Neural cell (in vitro differentiated cells): Measurements from ENCODE around the gene RGS3. TPM values are rescaled to one million over a fixed set of nuclear protein-coding genes. Genes with fewer than 3 reads are reported as not detected.

Experiments used
- H2AFZ ChIP-seq: fragments of 200-600, 300-800 bp; sonication (generic), shearing (Covaris generic); 2 replicates; pipeline ENCODE4 v1.6.0; 2014; ENCODE audit warnings: low read depth, mild to moderate bottlenecking, antibody characterized with exemption, low read length, moderate library complexity
- H3F3A ChIP-seq: fragments of 200-600 bp; shearing (Covaris generic); 2 replicates; pipeline ENCODE4 v1.6.1; 2016; ENCODE audit warnings: mild to moderate bottlenecking, moderate library complexity, mixed read lengths, antibody characterized with exemption, low read length; ENCODE audit not compliant: insufficient read depth, poor library complexity, severe bottlenecking
- H3K27ac ChIP-seq: fragments of 200-600, 300-800 bp; sonication (generic), shearing (Covaris generic); 2 replicates; pipeline ENCODE4 v1.5.1; 2014; ENCODE audit warnings: mild to moderate bottlenecking, low read length, moderate library complexity
- H3K27me3 ChIP-seq: fragments of 300-800, 200-600 bp; sonication (generic), shearing (Covaris generic); 2 replicates; pipeline ENCODE4 v1.6.0; 2014; ENCODE audit warnings: mild to moderate bottlenecking, low read depth, low read length, moderate library complexity; ENCODE audit not compliant: insufficient read depth
- H3K36me3 ChIP-seq: fragments of 300-800, 200-600 bp; sonication (generic), shearing (Covaris generic); 2 replicates; pipeline ENCODE4 v1.5.1; 2014; ENCODE audit warnings: mild to moderate bottlenecking, antibody characterized with exemption, low read length, moderate library complexity; ENCODE audit not compliant: insufficient read depth
- H3K4me2 ChIP-seq: fragments of 300-800, 200-600 bp; sonication (generic), shearing (Covaris generic); 2 replicates; pipeline ENCODE4 v1.6.0; 2014; ENCODE audit warnings: mild to moderate bottlenecking, low read length
- H3K4me3 ChIP-seq: fragments of 300-800, 200-600 bp; sonication (generic), shearing (Covaris generic); 2 replicates; pipeline ENCODE4 v1.5.1; 2014; ENCODE audit warnings: mild to moderate bottlenecking, low read length, moderate library complexity
- H3K79me2 ChIP-seq: fragments of 200-600 bp; shearing (Covaris generic); replicated peaks from 2 replicates; pipeline ENCODE4 v1.6.0; 2014; ENCODE audit warnings: mild to moderate bottlenecking, low read length, moderate library complexity; ENCODE audit not compliant: insufficient read depth
- H3K9ac ChIP-seq: fragments of 300-800, 200-600 bp; sonication (generic), shearing (Covaris generic); 2 replicates; pipeline ENCODE4 v1.6.1; 2016; ENCODE audit warnings: mild to moderate bottlenecking, low read length, mixed read lengths
- H3K9me2 ChIP-seq: fragments of 200-600 bp; shearing (Covaris generic); 2 replicates; pipeline ENCODE4 v1.6.1; 2016; ENCODE audit warnings: mild to moderate bottlenecking, low read length, mixed read lengths; ENCODE audit not compliant: insufficient read depth
- H3K9me3 ChIP-seq: fragments of 200-600, 300-800 bp; sonication (generic), shearing (Covaris generic); 2 replicates; pipeline ENCODE4 v1.6.1; 2016; ENCODE audit warnings: mild to moderate bottlenecking, mixed run types, low read length, moderate library complexity, mixed read lengths
- H4K20me1 ChIP-seq: fragments of 200-600 bp; shearing (Covaris generic); 2 replicates; pipeline ENCODE4 v1.6.1; 2016; ENCODE audit warnings: mild to moderate bottlenecking, mixed run types; ENCODE audit not compliant: insufficient read depth
- EP300 ChIP-seq: fragments of 450-650 bp; conservative IDR thresholded peaks from 2 replicates; pipeline ENCODE4 v1.6.1; 2014; ENCODE audit warnings: antibody characterized with exemption, mild to moderate bottlenecking, moderate library complexity; ENCODE audit not compliant: poor library complexity, severe bottlenecking
- EZH2 ChIP-seq: fragments of 200-600, 300-800 bp; shearing (Covaris generic), sonication (generic); IDR thresholded peaks from 2 replicates; pipeline ENCODE4 v1.6.1; 2014; ENCODE audit warnings: antibody characterized with exemption, low read length, borderline replicate concordance, mild to moderate bottlenecking; ENCODE audit not compliant: insufficient read depth, poor library complexity, severe bottlenecking
- MXI1 ChIP-seq: fragments of 450-650 bp; conservative IDR thresholded peaks from 2 replicates; pipeline ENCODE4 v1.6.1; 2014; ENCODE audit warnings: antibody characterized with exemption, mild to moderate bottlenecking; ENCODE audit not compliant: poor library complexity, severe bottlenecking
- POLR2AphosphoS5 ChIP-seq: IDR thresholded peaks from 2 replicates; pipeline ENCODE4 v1.6.1; 2012
- RAD21 ChIP-seq: fragments of 450-650 bp; conservative IDR thresholded peaks from 2 replicates; pipeline ENCODE4 v1.6.1; 2014; ENCODE audit warnings: antibody characterized with exemption, mild to moderate bottlenecking, moderate library complexity
- REST ChIP-seq: IDR thresholded peaks from 2 replicates; pipeline ENCODE4 v1.6.1; 2012; ENCODE audit warnings: borderline replicate concordance
- SMC3 ChIP-seq: fragments of 450-650 bp; conservative IDR thresholded peaks from 2 replicates; pipeline ENCODE4 v1.6.1; 2014; ENCODE audit warnings: antibody characterized with exemption, mild to moderate bottlenecking, moderate library complexity; ENCODE audit not compliant: poor library complexity
- TAF1 ChIP-seq: IDR thresholded peaks from 2 replicates; pipeline ENCODE4 v1.6.1; 2012; ENCODE audit warnings: low read depth
- polyA plus RNA-seq: library from polyadenylated mRNA; depleted of rRNA; stranded (reverse); fragments of >200 nt; gene quantifications from 2 replicates; pipeline ENCODE4 v1.2.3, GENCODE V29; 2014
- TF ChIP-seq, protein P1 (sequence below): fragments of 450-650 bp; IDR thresholded peaks from 2 replicates; pipeline ENCODE4 v1.5.1; 2014; ENCODE audit warnings: antibody characterized with exemption, mild to moderate bottlenecking, moderate library complexity; ENCODE audit not compliant: poor library complexity, severe bottlenecking

The RGS3 gene
- polyA plus RNA-seq, 1 donor from 2014 or later = 25.3 TPM

DNA sequence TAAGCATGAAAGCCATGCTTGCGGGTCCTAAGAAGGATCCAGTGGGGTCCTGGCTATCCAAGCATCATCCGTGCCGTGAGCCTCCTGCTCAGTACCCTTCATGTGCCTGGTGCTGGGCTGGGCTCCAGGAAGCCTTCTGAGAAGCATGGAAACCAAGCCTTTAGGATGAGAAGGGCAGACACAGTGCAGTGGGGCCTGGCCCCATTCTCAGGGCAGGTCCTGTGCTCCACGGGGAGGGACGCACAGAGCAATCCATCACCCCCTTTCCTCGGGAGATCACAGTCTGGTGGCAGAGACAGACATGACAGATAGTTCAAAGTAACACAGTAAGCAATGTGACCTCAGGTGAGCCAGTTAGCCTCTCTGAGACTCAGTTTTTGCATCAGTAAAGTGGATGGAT is 76.9 kb downstream of the RGS3 start:
- H3K27ac ChIP-seq = peak overlapping the region; percentile 70
- no peak for TF ChIP-seq REST
- no peak for TF ChIP-seq EZH2
- TF ChIP-seq MXI1 = no peak
- TF ChIP-seq RAD21 = no peak
- no peak for TF ChIP-seq EP300
- TF ChIP-seq, protein P1, sequence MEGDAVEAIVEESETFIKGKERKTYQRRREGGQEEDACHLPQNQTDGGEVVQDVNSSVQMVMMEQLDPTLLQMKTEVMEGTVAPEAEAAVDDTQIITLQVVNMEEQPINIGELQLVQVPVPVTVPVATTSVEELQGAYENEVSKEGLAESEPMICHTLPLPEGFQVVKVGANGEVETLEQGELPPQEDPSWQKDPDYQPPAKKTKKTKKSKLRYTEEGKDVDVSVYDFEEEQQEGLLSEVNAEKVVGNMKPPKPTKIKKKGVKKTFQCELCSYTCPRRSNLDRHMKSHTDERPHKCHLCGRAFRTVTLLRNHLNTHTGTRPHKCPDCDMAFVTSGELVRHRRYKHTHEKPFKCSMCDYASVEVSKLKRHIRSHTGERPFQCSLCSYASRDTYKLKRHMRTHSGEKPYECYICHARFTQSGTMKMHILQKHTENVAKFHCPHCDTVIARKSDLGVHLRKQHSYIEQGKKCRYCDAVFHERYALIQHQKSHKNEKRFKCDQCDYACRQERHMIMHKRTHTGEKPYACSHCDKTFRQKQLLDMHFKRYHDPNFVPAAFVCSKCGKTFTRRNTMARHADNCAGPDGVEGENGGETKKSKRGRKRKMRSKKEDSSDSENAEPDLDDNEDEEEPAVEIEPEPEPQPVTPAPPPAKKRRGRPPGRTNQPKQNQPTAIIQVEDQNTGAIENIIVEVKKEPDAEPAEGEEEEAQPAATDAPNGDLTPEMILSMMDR = no peak
- TF ChIP-seq POLR2AphosphoS5 = no peak
- no peak for TF ChIP-seq SMC3
- TF ChIP-seq TAF1 = no peak
- H3K4me2 ChIP-seq = no peak overlapping the region
- no peaks in the 10 kb centered on the region for H3K36me3 ChIP-seq
- peak overlapping the region; percentile 58 for H3K9ac ChIP-seq
- no peak overlapping the region for H3K4me3 ChIP-seq
- no peaks in the 10 kb centered on the region for H4K20me1 ChIP-seq
- no peaks in the 10 kb centered on the region for H3K27me3 ChIP-seq
- no peak overlapping the region for H2AFZ ChIP-seq
- no peaks in the 10 kb centered on the region for H3K9me3 ChIP-seq
- no peaks in the 10 kb centered on the region for H3K79me2 ChIP-seq
- H3K9me2 ChIP-seq = no peaks in the 10 kb centered on the region
- no peaks in the 10 kb centered on the region for H3F3A ChIP-seq

DNA sequence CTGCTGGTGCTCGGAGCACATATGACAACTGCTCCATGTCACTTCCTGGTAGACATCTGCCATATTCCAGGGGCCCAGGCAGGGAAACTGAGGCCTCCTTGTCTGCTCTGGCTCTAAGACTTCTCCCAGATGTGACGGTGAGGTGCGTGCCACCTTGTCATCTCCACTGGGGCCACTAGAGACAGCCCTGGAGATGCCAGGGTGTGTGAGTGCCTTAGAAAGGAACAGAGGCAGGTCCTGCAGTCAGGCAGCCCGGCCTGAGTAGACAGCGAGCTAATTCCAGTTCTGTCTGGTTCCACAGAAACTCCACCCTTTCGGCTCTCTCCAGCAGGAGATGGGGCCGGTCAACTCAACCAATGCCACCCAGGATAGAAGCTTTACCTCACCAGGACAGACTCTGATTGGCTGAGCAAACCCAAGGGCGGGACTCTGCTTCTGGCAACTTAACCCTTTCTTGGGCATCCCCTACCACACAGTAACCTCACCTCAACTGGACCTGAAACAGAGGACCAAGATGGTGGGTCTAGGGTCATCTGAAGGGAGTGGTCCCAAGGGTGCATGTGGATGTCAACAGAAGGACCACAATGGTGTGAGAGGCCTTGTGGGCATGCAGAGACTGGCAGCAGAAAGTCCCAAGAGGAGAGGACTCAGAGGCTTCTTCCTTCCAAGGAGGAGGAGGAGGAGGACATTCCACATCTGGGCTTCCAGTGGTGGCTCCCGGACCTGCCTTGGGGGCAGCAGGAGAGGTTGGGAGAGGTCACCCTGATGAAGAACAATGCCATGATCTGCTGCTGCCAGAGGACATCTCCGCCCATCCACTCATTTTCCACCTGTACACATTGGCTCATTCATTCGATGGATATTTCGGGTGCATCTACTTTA is 77.7 kb downstream of the RGS3 start:
- H3K9me3 ChIP-seq = no peaks in the 10 kb centered on the region
- H3K27me3 ChIP-seq = no peaks in the 10 kb centered on the region
- no peaks in the 10 kb centered on the region for H3F3A ChIP-seq
- no peaks in the 10 kb centered on the region for H4K20me1 ChIP-seq
- H3K4me3 ChIP-seq = no peak overlapping the region
- no peaks in the 10 kb centered on the region for H3K79me2 ChIP-seq
- H3K27ac ChIP-seq = peak overlapping the region; percentile 70
- peak overlapping the region; percentile 58 for H3K9ac ChIP-seq
- H3K4me2 ChIP-seq = no peak overlapping the region
- H3K36me3 ChIP-seq = no peaks in the 10 kb centered on the region
- TF ChIP-seq EP300 = peak; percentile 18
- TF ChIP-seq TAF1 = no peak
- no peak for TF ChIP-seq EZH2
- peak; percentile 66 for TF ChIP-seq POLR2AphosphoS5
- TF ChIP-seq RAD21 = no peak
- no peak for TF ChIP-seq REST
- no peak overlapping the region for H2AFZ ChIP-seq
- H3K9me2 ChIP-seq = no peaks in the 10 kb centered on the region
